ENCODE results near the gene KLC4.

DNA sequence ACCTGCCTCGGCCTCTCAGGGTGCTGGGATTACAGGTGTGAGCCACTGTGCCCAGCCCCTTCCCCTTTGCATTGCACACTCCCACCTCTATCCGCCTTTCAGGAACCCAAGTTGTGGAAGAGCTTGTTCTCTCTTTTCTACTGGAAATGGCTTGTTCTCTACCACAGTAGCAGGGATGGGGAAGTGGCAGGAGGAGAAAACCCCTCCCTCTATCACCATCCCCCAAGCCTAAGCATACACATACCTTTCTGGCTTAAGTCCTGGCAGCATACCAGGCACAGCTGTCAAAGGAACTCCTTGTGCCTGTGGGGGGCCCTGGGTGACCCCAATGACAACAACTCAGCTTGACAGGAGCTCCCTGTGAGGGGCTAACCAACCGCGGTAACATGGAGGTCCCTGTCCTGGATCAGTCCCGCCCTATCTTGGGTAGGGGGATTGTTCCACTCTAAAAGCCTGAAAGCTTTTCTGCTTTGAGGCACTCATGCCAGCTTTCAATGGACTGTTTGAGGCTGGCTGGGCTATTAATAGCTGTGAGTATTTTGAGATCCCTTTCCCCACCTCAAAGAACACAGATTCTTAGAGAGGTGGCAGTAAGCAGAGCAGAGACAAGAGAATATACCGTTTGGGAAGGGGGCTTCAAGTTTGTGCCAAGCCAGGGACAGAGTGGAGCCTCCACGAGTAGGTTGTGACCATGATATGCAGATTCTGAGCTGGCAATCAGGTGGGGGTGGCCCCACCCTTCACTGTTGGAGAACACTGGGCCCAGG, 43.1 kb upstream of the KLC4 start:
- TF ChIP-seq EZH2 (IDR thresholded peaks at IDR 0.05; ENCODE audit: insufficient read depth, poor library complexity, severe bottlenecking) (no peak), EZH2phosphoT487 (IDR thresholded peaks at IDR 0.05; ENCODE audit: insufficient read depth, low read depth) (no peak)
